ENCODE results near the gene ZP3. TPM values are rescaled to one million over a fixed set of nuclear protein-coding genes. Genes with fewer than 3 reads are reported as not detected.
"Not testable (repeated sequence)": the region's sequence is repeated elsewhere in the genome, so short reads cannot be mapped to it uniquely, and the experiment has no call there.

ZP3 gene
- total RNA-seq, 1 donor from 2014 or later, result not detected

DNA sequence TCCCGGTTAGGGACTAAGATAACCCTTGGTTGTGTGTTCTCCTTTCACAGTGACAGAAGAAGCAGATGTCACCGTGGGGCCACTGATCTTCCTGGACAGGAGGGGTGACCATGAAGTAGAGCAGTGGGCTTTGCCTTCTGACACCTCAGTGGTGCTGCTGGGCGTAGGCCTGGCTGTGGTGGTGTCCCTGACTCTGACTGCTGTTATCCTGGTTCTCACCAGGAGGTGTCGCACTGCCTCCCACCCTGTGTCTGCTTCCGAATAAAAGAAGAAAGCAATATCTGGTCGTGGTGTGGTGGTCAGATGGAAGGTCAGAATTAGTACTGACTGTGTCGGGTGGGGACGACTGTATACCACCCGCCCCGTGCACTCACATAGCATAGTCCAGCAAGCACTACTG, 17.0 kb downstream of the ZP3 start:
- not testable (repeated sequence) for H3K36me3 Mint-ChIP-seq (ENCODE audit: insufficient read depth); H3K27me3 Mint-ChIP-seq; H3K9me3 Mint-ChIP-seq (ENCODE audit: low read depth); H3K4me3 Mint-ChIP-seq (ENCODE audit: low read depth); DNase-seq (ENCODE audit: low spot score, unreplicated experiment); H3K27ac Mint-ChIP-seq; H3K4me1 Mint-ChIP-seq (ENCODE audit: low read depth)

DNA sequence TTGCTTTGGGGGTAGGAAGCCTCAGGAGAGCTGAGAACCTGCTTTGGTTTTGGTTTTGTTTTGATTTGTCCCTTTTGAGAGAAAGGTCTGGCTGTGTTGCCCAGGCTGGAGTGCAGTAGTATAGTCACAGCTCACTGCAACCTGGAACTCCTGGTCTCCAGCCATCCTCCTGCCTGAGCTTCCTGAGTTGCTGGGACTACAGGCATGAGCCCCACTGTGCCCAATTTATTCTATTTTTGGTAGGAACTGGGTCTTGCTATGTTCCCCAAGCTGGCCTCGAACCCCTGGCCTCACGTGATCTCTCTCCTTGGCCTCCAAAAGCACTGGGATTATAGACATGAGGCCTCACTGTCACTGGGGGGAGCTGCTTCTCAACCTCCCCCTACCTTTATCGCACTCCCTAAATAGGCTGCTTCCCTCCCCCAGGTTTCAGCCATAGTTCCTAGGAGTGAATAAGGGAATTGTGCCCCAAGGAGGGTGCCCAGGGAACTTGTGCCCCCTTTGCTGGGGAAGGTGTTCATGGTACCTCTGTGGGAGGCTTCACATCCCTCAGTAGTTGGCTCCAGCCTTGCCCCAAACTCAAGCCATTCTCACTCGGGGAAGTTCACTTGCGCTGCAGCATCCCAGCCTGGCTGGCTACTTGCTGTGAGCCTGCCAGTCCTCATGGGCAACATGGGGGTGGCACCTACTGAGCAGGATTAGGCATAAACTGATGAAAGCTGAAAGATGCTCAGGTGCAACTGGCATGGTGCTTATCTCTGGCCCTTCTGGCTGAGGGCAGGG, 18.1 kb downstream of the ZP3 start:
- H3K4me1 Mint-ChIP-seq (ENCODE audit: low read depth); H3K4me3 Mint-ChIP-seq (ENCODE audit: low read depth); H3K9me3 Mint-ChIP-seq (ENCODE audit: low read depth); H3K27me3 Mint-ChIP-seq; H3K27ac Mint-ChIP-seq; H3K36me3 Mint-ChIP-seq (ENCODE audit: insufficient read depth): not testable (repeated sequence)
- peak; percentile 7 for DNase-seq (ENCODE audit: low spot score, unreplicated experiment)

DNA sequence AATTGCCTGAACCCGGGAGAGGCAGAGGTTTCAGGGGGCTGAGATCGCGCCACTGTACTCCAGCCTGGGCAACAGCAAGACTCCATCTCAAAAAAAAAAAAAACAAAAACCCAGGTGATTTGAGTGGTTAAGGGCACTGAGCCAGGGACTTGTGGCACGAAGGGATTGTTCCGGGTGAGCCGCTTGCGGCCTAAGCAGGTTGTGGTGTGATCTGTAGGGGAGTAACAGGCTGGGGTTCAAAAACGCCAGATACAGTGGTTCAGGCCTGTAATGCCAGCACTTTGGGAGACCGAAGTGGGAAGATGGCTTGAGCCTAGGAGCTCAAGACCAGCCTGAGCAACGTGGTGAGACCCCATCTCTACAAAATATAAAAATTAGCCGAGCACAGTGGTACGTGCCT, 19.1 kb downstream of the ZP3 start:
- H3K27me3 Mint-ChIP-seq; H3K27ac Mint-ChIP-seq; H3K36me3 Mint-ChIP-seq (ENCODE audit: insufficient read depth); H3K4me1 Mint-ChIP-seq (ENCODE audit: low read depth); DNase-seq (ENCODE audit: low spot score, unreplicated experiment); H3K9me3 Mint-ChIP-seq (ENCODE audit: low read depth); H3K4me3 Mint-ChIP-seq (ENCODE audit: low read depth): not testable (repeated sequence)

DNA sequence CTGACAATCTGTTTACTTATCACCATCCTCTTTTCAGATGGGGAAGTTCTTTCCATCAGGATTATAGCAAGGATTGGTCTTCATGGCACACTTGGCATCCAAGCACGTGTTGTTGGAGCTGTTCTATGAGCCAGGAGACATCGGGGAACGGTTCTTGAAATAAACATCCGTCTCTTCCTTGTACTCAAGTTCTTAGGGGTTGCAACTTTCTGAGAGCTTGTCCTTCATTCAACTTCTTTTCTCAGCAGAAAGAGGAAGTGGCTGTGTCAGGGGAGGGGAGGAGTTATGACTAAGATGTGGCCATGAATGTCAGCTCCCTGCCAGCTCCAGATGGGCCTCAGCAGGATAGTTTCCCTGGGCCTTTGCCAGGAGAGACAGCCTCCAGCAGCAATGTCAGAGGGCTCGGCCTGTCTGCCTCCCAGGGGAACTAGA, 20.8 kb downstream of the ZP3 start:
- not testable (repeated sequence) for H3K27ac Mint-ChIP-seq; H3K4me1 Mint-ChIP-seq (ENCODE audit: low read depth); H3K27me3 Mint-ChIP-seq; H3K4me3 Mint-ChIP-seq (ENCODE audit: low read depth); DNase-seq (ENCODE audit: low spot score, unreplicated experiment); H3K36me3 Mint-ChIP-seq (ENCODE audit: insufficient read depth); H3K9me3 Mint-ChIP-seq (ENCODE audit: low read depth)

DNA sequence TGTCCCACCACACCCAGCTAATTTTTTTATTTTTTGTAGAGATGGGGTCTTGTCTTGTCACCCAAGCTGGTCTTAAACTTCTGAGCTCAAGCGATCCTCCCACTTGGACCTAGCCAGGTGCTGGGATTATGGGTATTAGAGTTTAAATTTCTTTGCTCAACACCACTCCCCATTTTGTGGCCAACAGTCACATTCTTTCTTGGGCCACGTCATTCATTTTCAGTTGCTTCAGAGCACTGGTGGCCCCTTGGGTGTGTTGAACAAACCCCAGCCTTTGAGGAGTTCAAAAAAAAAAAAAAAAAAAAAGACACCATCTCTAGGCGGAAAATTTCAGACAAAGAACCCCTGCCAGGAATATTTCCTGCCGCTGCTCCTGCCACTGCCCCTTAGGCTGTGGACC, 32.3 kb downstream of the ZP3 start:
- not testable (repeated sequence) for H3K4me1 Mint-ChIP-seq (ENCODE audit: low read depth); H3K27ac Mint-ChIP-seq; H3K4me3 Mint-ChIP-seq (ENCODE audit: low read depth); H3K36me3 Mint-ChIP-seq (ENCODE audit: insufficient read depth); DNase-seq (ENCODE audit: low spot score, unreplicated experiment); H3K27me3 Mint-ChIP-seq; H3K9me3 Mint-ChIP-seq (ENCODE audit: low read depth)

DNA sequence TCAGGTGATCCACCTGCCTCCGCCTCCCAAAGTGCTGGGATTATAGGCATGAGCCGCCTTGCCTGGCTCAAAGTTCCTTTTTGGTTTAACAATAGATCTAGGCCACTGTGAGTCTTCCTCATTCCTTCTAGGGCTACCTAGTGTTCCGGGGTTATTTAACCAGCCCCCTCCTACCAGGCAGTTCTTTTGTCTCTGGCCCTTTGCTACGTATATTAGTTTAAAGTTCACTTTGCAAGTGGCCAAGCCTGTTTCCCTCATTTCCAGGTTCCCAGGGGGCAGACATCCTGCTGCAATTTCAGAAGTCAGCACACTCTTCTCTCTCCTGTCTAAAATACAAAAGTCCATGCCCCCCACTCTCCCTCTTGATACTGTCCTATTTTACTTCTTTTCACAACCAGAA, 33.8 kb downstream of the ZP3 start:
- H3K4me1 Mint-ChIP-seq (ENCODE audit: low read depth); H3K9me3 Mint-ChIP-seq (ENCODE audit: low read depth); DNase-seq (ENCODE audit: low spot score, unreplicated experiment); H3K4me3 Mint-ChIP-seq (ENCODE audit: low read depth); H3K36me3 Mint-ChIP-seq (ENCODE audit: insufficient read depth); H3K27ac Mint-ChIP-seq; H3K27me3 Mint-ChIP-seq: not testable (repeated sequence)

DNA sequence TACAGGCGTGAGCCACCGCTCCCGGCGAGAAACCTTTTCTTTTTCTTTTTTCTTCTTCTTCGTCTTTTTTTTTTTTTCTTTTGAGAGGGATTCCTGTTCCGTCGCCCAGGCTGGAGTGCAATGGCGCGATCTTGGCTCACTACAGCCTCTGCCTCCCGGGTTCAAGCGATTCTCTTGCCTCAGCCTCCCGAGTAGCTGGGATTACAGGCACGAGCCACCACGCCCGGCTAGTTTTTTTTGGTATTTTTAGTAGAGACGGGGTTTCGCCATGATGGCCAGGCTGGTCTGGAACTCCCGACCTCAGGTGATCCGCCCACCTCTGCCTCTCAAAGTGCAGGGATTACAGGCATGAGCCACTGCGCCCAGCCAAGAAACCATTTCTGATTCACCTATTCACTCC, 36.0 kb downstream of the ZP3 start:
- DNase-seq (ENCODE audit: low spot score, unreplicated experiment); H3K27ac Mint-ChIP-seq; H3K27me3 Mint-ChIP-seq; H3K4me3 Mint-ChIP-seq (ENCODE audit: low read depth); H3K36me3 Mint-ChIP-seq (ENCODE audit: insufficient read depth); H3K4me1 Mint-ChIP-seq (ENCODE audit: low read depth); H3K9me3 Mint-ChIP-seq (ENCODE audit: low read depth): not testable (repeated sequence)

DNA sequence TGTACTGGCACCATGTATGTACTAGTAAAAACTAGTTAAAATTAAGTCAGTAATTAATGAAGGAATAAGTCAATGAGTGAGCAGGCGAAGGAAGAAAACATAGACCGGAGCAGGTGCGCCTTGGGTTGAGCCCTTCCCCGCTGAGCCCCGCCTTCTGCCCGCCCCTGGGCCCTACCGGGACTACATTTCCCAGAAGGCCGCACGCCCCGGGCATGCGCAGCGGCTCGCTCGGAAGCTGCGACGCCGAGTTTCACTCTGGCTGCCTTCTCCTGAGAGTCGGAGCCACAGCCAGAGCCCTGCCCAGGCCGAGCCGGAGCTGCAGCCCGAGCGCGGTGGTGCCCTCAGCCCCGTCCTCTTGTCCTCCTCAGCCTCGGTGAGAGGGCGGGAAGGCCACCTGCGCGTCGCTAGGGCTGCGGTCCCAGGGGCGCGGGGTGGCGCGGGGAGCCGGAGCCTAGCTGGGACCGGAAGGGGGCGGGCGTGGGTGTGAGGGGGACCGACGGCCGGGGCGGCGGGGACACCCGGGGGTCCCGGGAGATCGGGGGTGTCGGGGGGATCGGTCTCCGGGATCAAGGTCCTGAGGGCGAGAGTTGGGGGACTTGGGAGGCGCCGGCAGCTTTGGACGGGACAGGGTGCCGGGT, 36.8 kb downstream of the ZP3 start, which contains the start of gene DTX2:
TSS of gene DTX2 (plus strand) at position 246 of the 638 bp plus-strand sequence. CDS start 18,801 bp downstream, outside the sequence.
- not testable (repeated sequence) for H3K9me3 Mint-ChIP-seq (ENCODE audit: low read depth); H3K27ac Mint-ChIP-seq; H3K4me1 Mint-ChIP-seq (ENCODE audit: low read depth); H3K36me3 Mint-ChIP-seq (ENCODE audit: insufficient read depth); H3K27me3 Mint-ChIP-seq; DNase-seq (ENCODE audit: low spot score, unreplicated experiment)
- peak within 1 kb of the TSS; percentile 52 for H3K4me3 Mint-ChIP-seq (ENCODE audit: low read depth)

DNA sequence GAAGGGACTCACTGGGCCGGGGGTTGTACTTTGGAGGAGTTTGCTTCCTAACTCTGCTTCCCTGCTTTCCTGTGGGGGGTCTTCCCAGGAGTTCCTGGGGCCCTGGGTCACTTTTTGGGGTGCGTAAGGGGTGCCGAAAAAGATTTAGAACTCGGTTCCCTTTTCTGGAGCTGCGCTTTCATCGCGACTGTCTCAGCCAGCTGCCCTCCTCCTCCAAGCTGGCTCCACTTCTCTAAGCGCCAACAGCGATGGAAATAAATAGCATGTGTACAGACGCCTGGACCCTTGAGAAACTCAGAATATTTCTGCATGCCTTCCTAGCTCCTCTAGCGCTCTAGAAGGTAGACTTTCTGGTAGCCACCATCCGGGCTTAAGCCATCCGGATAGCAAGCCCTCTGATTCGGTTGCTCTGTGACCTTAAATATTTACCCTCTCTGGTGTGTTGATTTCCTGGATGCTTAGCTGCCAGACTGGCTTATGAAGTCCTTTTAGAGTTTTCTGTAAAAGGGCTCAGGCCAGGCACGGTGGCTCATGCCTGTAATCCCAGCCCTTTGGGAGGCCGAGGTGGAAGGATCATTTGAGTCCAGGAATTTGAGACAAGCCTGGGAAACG, 37.6 kb downstream of the ZP3 start:
- not testable (repeated sequence) for H3K36me3 Mint-ChIP-seq (ENCODE audit: insufficient read depth); H3K4me3 Mint-ChIP-seq (ENCODE audit: low read depth); H3K27me3 Mint-ChIP-seq; H3K9me3 Mint-ChIP-seq (ENCODE audit: low read depth); H3K27ac Mint-ChIP-seq; DNase-seq (ENCODE audit: low spot score, unreplicated experiment); H3K4me1 Mint-ChIP-seq (ENCODE audit: low read depth)

DNA sequence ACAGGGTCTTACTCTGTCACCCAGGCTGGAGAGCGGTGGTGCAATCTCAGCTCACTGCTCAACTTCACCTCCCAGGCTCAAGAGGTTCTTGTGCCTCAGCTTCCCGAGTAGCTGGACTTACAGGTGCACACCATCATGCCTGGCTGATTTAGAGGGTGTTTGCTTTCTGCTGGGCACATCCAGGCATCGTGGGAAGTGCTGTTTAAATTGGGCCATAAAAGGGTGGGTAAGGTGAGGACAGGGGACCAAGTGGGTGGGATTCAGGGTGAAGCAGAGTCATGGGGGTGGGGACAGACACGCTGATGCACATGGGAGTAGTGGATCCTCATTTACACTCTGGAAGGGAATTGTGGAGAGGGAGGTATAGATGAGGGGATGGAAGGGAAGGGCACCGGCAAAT, 40.2 kb downstream of the ZP3 start:
- not testable (repeated sequence) for DNase-seq (ENCODE audit: low spot score, unreplicated experiment); H3K27ac Mint-ChIP-seq; H3K36me3 Mint-ChIP-seq (ENCODE audit: insufficient read depth); H3K4me1 Mint-ChIP-seq (ENCODE audit: low read depth); H3K4me3 Mint-ChIP-seq (ENCODE audit: low read depth); H3K9me3 Mint-ChIP-seq (ENCODE audit: low read depth); H3K27me3 Mint-ChIP-seq

DNA sequence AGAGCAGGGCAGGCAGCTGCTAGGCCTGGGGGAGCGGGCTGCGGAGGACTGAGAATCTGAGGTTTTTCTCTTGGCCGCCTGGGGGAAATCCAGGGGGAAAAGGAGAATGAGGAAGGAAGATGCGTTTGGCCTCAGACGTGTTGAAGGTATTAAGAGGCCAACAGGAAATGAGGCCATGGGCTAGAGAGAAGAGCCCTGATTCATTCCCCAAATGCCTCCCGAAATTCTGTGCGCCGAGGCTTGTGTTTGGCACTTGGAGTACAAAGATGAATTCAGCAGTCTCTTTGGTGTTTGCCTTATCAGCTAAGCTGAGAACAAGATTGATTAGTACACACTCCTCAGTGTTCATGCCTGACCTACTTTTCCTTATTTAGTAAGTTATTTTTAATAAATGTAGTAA, 41.2 kb downstream of the ZP3 start:
- not testable (repeated sequence) for H3K27ac Mint-ChIP-seq; H3K36me3 Mint-ChIP-seq (ENCODE audit: insufficient read depth); DNase-seq (ENCODE audit: low spot score, unreplicated experiment); H3K4me1 Mint-ChIP-seq (ENCODE audit: low read depth); H3K27me3 Mint-ChIP-seq; H3K4me3 Mint-ChIP-seq (ENCODE audit: low read depth); H3K9me3 Mint-ChIP-seq (ENCODE audit: low read depth)

DNA sequence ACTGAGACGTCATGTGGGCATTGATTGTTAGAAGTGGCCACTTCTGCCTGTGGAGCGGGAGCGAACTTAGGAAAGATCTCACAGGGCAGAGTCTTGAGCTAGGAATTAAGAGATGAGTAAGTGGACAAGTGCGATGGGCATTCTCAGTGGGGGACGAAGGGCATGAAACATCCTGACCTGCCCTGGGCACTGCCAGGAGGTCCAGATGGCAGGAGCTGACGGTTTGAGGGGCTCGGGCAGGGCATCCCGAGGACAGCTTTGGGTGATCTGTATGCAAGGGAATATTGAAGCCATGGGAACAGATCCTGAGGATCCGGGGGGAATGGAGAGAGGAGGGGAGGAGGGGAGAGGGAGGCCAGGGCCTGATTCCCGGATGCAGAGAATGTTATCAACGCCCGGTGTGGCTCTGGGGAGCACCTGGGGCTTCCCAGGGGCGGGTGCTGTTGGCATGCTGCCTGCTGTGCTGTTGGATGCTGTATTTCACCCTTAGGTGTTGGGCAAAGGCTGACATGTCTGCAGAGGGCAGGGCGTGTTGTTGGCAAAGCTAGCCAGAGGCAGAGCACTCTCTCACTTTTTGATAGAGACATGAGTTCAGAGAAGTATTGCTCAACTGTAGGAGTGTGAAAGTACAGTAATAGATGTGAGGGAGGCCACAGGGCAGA, 43.1 kb downstream of the ZP3 start:
- not testable (repeated sequence) for H3K4me1 Mint-ChIP-seq (ENCODE audit: low read depth); H3K9me3 Mint-ChIP-seq (ENCODE audit: low read depth); H3K27me3 Mint-ChIP-seq; H3K4me3 Mint-ChIP-seq (ENCODE audit: low read depth); H3K27ac Mint-ChIP-seq; DNase-seq (ENCODE audit: low spot score, unreplicated experiment); H3K36me3 Mint-ChIP-seq (ENCODE audit: insufficient read depth)

All from progenitor cell of endocrine pancreas (in vitro differentiated cells).